Panc1 (cell line): ENCODE results near the gene TBXA2R. TPM values are rescaled to one million over a fixed set of nuclear protein-coding genes. Genes with fewer than 3 reads are reported as not detected.

Experiments used
- ATAC-seq: fragments of 200-7000 bp; cut with Tn5 transposase; 2 replicates; pipeline ENCODE4 v1.9.1; 2020; ENCODE audit warnings: mild to moderate bottlenecking, moderate library complexity
- BruUV-seq: library from RNA; stranded (reverse); fragments of 400-500 nt; replicated peaks from 2 replicates; lab custom pipeline; 2021; lab: Mats Ljungman, UMichigan
- CTCF ChIA-PET: fragments of 300-600 bp; sonication (Branson Sonifier 250); formaldehyde crosslinking; loops from one replicate; lab custom pipeline; 2022; ENCODE audit warnings: antibody characterized with exemption; lab: Charles Lee
- POLR2A ChIA-PET: fragments of 300-600 bp; sonication (Branson Sonifier 250); formaldehyde crosslinking; loops from one replicate; lab custom pipeline; 2022; ENCODE audit warnings: antibody characterized with exemption; lab: Charles Lee
- DNase-seq: peaks from one replicate; pipeline ENCODE4 v3.0.0-alpha.2; 2010; ENCODE audit warnings: low read depth, low spot score
- H3K27ac ChIP-seq: 2 replicates; pipeline ENCODE4 v1.5.1; 2011; ENCODE audit warnings: mild to moderate bottlenecking, low read length, inconsistent platforms
- H3K27me3 ChIP-seq: fragments of 200-500 bp; sonication (Bioruptor generic); 2 replicates; pipeline ENCODE4 v1.6.0; 2014; ENCODE audit warnings: low read length, inconsistent platforms; ENCODE audit not compliant: control insufficient read depth, insufficient read depth
- H3K36me3 ChIP-seq: fragments of 200-500 bp; sonication (Bioruptor generic); 2 replicates; pipeline ENCODE4 v1.5.1; 2014; ENCODE audit warnings: inconsistent platforms, mild to moderate bottlenecking, low read length, moderate library complexity; ENCODE audit not compliant: control insufficient read depth, insufficient read depth
- H3K4me1 ChIP-seq: 2 replicates; pipeline ENCODE4 v1.5.1; 2011; ENCODE audit warnings: inconsistent platforms, mild to moderate bottlenecking, low read length, moderate library complexity; ENCODE audit not compliant: control insufficient read depth, insufficient read depth
- H3K4me3 ChIP-seq, 2 experiments: 2 replicates each; pipeline ENCODE4 v1.5.1; 2011 to 2012; ENCODE audit warnings: low read depth in 2 of 2, low read length in 2 of 2, mild to moderate bottlenecking in 2 of 2, inconsistent platforms in 1 of 2, moderate library complexity in 1 of 2
- H3K9me3 ChIP-seq: fragments of 200-500 bp; sonication (Bioruptor generic); 2 replicates; pipeline ENCODE4 v1.5.1; 2014; ENCODE audit warnings: low read depth, mild to moderate bottlenecking, inconsistent platforms, low read length, moderate library complexity; ENCODE audit not compliant: control insufficient read depth, insufficient read depth
- POLR2AphosphoS5 ChIP-seq: IDR thresholded peaks from 2 replicates; pipeline ENCODE4 v1.6.1; 2012; ENCODE audit warnings: mild to moderate bottlenecking, low read depth, low read length, moderate library complexity
- SIN3A ChIP-seq: IDR thresholded peaks from 2 replicates; pipeline ENCODE4 v1.6.1; 2012; ENCODE audit warnings: low read depth, mild to moderate bottlenecking, low read length, moderate library complexity, borderline replicate concordance; ENCODE audit not compliant: insufficient read depth
- TCF7L2 ChIP-seq: IDR thresholded peaks from 2 replicates; pipeline ENCODE4 v1.6.1; 2011; ENCODE audit warnings: mild to moderate bottlenecking, low read depth, low read length, inconsistent platforms
- in situ Hi-C: cut with HindIII; loops from 2 replicates; pipeline ENCODE4 v1.10.0; 2016; ENCODE audit warnings: low sequenced_read_pairs, low pct_unique_long_range_greater_than_20kb
- intact Hi-C: fragments of 100-400 bp; cut with micrococcal nuclease; formaldehyde crosslinking; loops from one replicate; pipeline ENCODE4 v1.10.0; 2022; ENCODE audit not compliant: unreplicated experiment
- total RNA-seq: library from RNA; stranded (reverse); gene quantifications from one replicate; pipeline ENCODE4 v1.2.1, GENCODE V29; 2021; ENCODE audit not compliant: unreplicated experiment
- TF ChIP-seq, protein P1 (sequence below): fragments of 450-650 bp; IDR thresholded peaks from 2 replicates; pipeline ENCODE4 v1.5.1; 2017; ENCODE audit warnings: mild to moderate bottlenecking
- TF ChIP-seq, protein P2 (sequence below), 2 experiments: IDR thresholded peaks; 2 replicates each; pipeline ENCODE4 v1.6.1; 2011 to 2012; ENCODE audit warnings: low read depth in 2 of 2, control low read depth in 1 of 2, low read length in 1 of 2, mild to moderate bottlenecking in 1 of 2, moderate library complexity in 1 of 2; ENCODE audit not compliant: insufficient read depth in 1 of 2

The TBXA2R gene
- total RNA-seq, 1 experiment from 2014 or later, result 5.2 TPM

DNA sequence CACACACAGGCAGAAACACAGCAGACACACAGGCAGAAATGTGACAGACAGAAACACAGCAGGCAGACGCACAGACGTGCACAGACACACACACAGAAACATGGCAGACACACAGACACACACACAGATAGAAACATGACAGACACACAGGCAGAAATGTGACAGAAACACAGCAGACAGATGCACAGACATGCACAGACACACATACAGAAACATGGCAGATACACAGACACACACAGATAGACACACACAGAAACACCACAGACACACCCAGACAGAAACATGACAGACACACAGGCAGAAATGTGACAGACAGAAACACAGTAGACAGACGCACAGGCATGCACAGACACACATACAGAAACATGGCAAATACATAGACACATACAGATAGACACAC is 1.3 kb downstream of the TBXA2R start:
- no peak for TF ChIP-seq TCF7L2
- TF ChIP-seq POLR2AphosphoS5, result no peak
- no peak for TF ChIP-seq SIN3A
- TF ChIP-seq, protein P1, sequence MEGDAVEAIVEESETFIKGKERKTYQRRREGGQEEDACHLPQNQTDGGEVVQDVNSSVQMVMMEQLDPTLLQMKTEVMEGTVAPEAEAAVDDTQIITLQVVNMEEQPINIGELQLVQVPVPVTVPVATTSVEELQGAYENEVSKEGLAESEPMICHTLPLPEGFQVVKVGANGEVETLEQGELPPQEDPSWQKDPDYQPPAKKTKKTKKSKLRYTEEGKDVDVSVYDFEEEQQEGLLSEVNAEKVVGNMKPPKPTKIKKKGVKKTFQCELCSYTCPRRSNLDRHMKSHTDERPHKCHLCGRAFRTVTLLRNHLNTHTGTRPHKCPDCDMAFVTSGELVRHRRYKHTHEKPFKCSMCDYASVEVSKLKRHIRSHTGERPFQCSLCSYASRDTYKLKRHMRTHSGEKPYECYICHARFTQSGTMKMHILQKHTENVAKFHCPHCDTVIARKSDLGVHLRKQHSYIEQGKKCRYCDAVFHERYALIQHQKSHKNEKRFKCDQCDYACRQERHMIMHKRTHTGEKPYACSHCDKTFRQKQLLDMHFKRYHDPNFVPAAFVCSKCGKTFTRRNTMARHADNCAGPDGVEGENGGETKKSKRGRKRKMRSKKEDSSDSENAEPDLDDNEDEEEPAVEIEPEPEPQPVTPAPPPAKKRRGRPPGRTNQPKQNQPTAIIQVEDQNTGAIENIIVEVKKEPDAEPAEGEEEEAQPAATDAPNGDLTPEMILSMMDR, result no peak
- TF ChIP-seq, protein P2, sequence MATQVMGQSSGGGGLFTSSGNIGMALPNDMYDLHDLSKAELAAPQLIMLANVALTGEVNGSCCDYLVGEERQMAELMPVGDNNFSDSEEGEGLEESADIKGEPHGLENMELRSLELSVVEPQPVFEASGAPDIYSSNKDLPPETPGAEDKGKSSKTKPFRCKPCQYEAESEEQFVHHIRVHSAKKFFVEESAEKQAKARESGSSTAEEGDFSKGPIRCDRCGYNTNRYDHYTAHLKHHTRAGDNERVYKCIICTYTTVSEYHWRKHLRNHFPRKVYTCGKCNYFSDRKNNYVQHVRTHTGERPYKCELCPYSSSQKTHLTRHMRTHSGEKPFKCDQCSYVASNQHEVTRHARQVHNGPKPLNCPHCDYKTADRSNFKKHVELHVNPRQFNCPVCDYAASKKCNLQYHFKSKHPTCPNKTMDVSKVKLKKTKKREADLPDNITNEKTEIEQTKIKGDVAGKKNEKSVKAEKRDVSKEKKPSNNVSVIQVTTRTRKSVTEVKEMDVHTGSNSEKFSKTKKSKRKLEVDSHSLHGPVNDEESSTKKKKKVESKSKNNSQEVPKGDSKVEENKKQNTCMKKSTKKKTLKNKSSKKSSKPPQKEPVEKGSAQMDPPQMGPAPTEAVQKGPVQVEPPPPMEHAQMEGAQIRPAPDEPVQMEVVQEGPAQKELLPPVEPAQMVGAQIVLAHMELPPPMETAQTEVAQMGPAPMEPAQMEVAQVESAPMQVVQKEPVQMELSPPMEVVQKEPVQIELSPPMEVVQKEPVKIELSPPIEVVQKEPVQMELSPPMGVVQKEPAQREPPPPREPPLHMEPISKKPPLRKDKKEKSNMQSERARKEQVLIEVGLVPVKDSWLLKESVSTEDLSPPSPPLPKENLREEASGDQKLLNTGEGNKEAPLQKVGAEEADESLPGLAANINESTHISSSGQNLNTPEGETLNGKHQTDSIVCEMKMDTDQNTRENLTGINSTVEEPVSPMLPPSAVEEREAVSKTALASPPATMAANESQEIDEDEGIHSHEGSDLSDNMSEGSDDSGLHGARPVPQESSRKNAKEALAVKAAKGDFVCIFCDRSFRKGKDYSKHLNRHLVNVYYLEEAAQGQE (IDR thresholded peaks at IDR 0.05; ENCODE audit: insufficient read depth in 1 of 2, low read depth in 2 of 2, low read length in 1 of 2), result no peak
- BruUV-seq, result no TSS peak
- intact Hi-C loops (no loop called here), in situ Hi-C loops (no loop called here)
- peak overlapping the region in 1 of 2 experiments; percentile 11; a peak in 1 of 4 replicates for H3K4me3 ChIP-seq
- H3K36me3 ChIP-seq, result no peaks in the 10 kb centered on the region
- ChIA-PET POLR2A (no interaction called here), CTCF (interaction anchor here (0.5 kb wide), 1 partner anchor 23 kb away, joined by 7 read pairs; no protein-coding TSS in a partner anchor)
- no peak overlapping the region for H3K27ac ChIP-seq
- DNase-seq (no peak), ATAC-seq (no peak)
- H3K27me3 ChIP-seq, result no peaks in the 10 kb centered on the region
- no peaks in the 10 kb centered on the region for H3K9me3 ChIP-seq
- H3K4me1 ChIP-seq, result peaks cover 36% of the 10 kb centered on the region

DNA sequence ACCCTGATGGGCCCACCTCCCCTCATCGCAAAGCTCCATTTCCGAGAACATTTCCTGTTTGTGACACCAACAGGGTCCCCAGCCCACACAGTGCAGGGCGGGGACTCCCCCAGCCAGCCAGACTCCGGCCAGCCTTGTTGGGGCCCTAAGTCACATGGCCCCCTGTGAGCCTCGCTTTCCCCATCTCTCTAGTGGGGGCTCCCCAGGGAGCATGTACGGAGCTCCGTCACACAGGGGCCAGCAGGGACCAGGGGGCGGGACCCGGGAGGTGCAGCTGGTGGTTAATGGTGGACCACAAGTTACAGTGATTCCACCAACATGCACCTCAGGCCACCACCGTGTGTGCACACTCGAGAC is 1.7 kb downstream of the TBXA2R start:
- peaks cover 32% of the 10 kb centered on the region for H3K4me1 ChIP-seq
- in situ Hi-C loops (no loop called here), intact Hi-C loops (no loop called here)
- H3K27me3 ChIP-seq, result no peaks in the 10 kb centered on the region
- H3K9me3 ChIP-seq, result no peaks in the 10 kb centered on the region
- POLR2A ChIA-PET, result no interaction called here
- ATAC-seq (no peak), DNase-seq (no peak)
- H3K4me3 ChIP-seq, result no peak overlapping the region; a peak in 1 of 4 replicates
- TF ChIP-seq, protein P1, result no peak
- TF ChIP-seq TCF7L2 (no peak), POLR2AphosphoS5 (no peak), SIN3A (no peak)
- TF ChIP-seq, protein P2 (IDR thresholded peaks at IDR 0.05; ENCODE audit: insufficient read depth in 1 of 2, low read depth in 2 of 2, low read length in 1 of 2), result no peak
- no peaks in the 10 kb centered on the region for H3K36me3 ChIP-seq
- CTCF ChIA-PET, result interaction anchor here (0.5 kb wide), 1 partner anchor 22 kb away, joined by 7 read pairs; no protein-coding TSS in a partner anchor
- no peak overlapping the region for H3K27ac ChIP-seq
- BruUV-seq, result no TSS peak
